Activated CD4-positive, alpha-beta memory T cell treated with anti-CD3 and anti-CD28 coated beads, Interleukin-2, amount 10 ng/mL, durations not matched to agents 7 days and 5 days (primary cell): ENCODE results near the gene TRPT1. TPM values are rescaled to one million over a fixed set of nuclear protein-coding genes. Genes with fewer than 3 reads are reported as not detected.

Experiments
- CTCF ChIA-PET: fragments of 350-600 bp; sonication (Branson Sonifier 250); formaldehyde crosslinking; loops from one replicate; lab custom pipeline; 2021; ENCODE audit warnings: antibody characterized with exemption, inconsistent platforms; lab: Charles Lee
- POLR2A ChIA-PET: fragments of 350-600 bp; sonication (Branson Sonifier 250); formaldehyde crosslinking; loops from one replicate; lab custom pipeline; 2021; ENCODE audit warnings: antibody characterized with exemption; lab: Charles Lee
- DNase-seq: peaks from one replicate; pipeline ENCODE4 v3.0.0-alpha.2; 2020
- H3K27ac Mint-ChIP-seq: one replicate; pipeline ENCODE4 v1.8.0; 2021; ENCODE audit warnings: mild to moderate bottlenecking, mixed read lengths
- H3K27me3 Mint-ChIP-seq: one replicate; pipeline ENCODE4 v1.8.0; 2021; ENCODE audit warnings: mixed read lengths
- H3K36me3 Mint-ChIP-seq: one replicate; pipeline ENCODE4 v1.8.0; 2021; ENCODE audit warnings: low read depth, mixed read lengths
- H3K4me1 Mint-ChIP-seq: one replicate; pipeline ENCODE4 v1.8.0; 2021; ENCODE audit warnings: mixed read lengths
- H3K4me3 Mint-ChIP-seq: one replicate; pipeline ENCODE4 v1.8.0; 2021; ENCODE audit warnings: mild to moderate bottlenecking, mixed read lengths
- H3K9me3 Mint-ChIP-seq: one replicate; pipeline ENCODE4 v1.8.0; 2021; ENCODE audit warnings: mixed read lengths
- total RNA-seq, 2 experiments: library from RNA; stranded (reverse); gene quantifications; one replicate each; pipeline ENCODE4 v1.2.3, GENCODE V29; 2021

The TRPT1 gene
- total RNA-seq, 2 experiments from 2014 or later: 34.7 to 35.3 TPM

- CTCF ChIA-PET: interaction anchor here (3.3 kb wide), 1 partner anchor 14 kb away, joined by 16 read pairs; the partner anchor contains the start of gene PLCB3
- no peak for DNase-seq
- POLR2A ChIA-PET: interaction anchor here (1.1 to 2.7 kb wide), 3 partner anchors 13 to 23 kb away, joined by 3 to 11 read pairs (median 5); partner anchors contain the start of gene PLCB3
- Mint-ChIP-seq H3K36me3 (peaks cover 24% of the 10 kb centered on the region), H3K27ac (no peak overlapping the region), H3K9me3 (no peaks in the 10 kb centered on the region), H3K27me3 (no peaks in the 10 kb centered on the region), H3K4me3 (no peak overlapping the region), H3K4me1 (peaks cover 23% of the 10 kb centered on the region)
Measured at GRCh38 chr11:64264371-64264852, 38.4 kb upstream of the TRPT1 start.

- POLR2A ChIA-PET: interaction anchor here (0.6 to 2.7 kb wide), 5 partner anchors 12 to 58 kb away, joined by 3 to 11 read pairs (median 3); partner anchors contain the start of genes BAD, FERMT3 and PLCB3
- Mint-ChIP-seq H3K9me3 (no peaks in the 10 kb centered on the region), H3K4me3 (no peak overlapping the region), H3K27ac (no peak overlapping the region), H3K4me1 (peaks cover 24% of the 10 kb centered on the region), H3K27me3 (no peaks in the 10 kb centered on the region), H3K36me3 (peaks cover 24% of the 10 kb centered on the region)
- no peak for DNase-seq
- CTCF ChIA-PET: interaction anchor here (3.3 kb wide), 1 partner anchor 13 kb away, joined by 16 read pairs; the partner anchor contains the start of gene PLCB3
Measured at GRCh38 chr11:64263947-64264317, 37.9 kb upstream of the TRPT1 start.

- peaks cover 17% of the 10 kb centered on the region for H3K4me1 Mint-ChIP-seq
- no peaks in the 10 kb centered on the region for H3K9me3 Mint-ChIP-seq
- no peak overlapping the region for H3K27ac Mint-ChIP-seq
- ChIA-PET CTCF (interaction anchor here (3.3 kb wide), 1 partner anchor 12 kb away, joined by 16 read pairs; the partner anchor contains the start of gene PLCB3), POLR2A (interaction anchor here (0.6 to 2.7 kb wide), 6 partner anchors 12 to 57 kb away, joined by 3 to 11 read pairs (median 4); partner anchors contain the start of genes BAD, FERMT3 and PLCB3)
- no peaks in the 10 kb centered on the region for H3K27me3 Mint-ChIP-seq
- no peak overlapping the region for H3K4me3 Mint-ChIP-seq
- DNase-seq: no peak
- H3K36me3 Mint-ChIP-seq: peaks cover 21% of the 10 kb centered on the region
Measured at GRCh38 chr11:64263021-64263946, 37.3 kb upstream of the TRPT1 start.

- Mint-ChIP-seq H3K4me1 (peaks cover 9% of the 10 kb centered on the region), H3K27ac (no peak overlapping the region), H3K9me3 (no peaks in the 10 kb centered on the region), H3K4me3 (no peak overlapping the region), H3K27me3 (no peaks in the 10 kb centered on the region), H3K36me3 (peaks cover 18% of the 10 kb centered on the region)
- POLR2A ChIA-PET: interaction anchor here (1.0 to 2.5 kb wide), 3 partner anchors 11 to 57 kb away, joined by 3 to 7 read pairs (median 5); partner anchors contain the start of genes FERMT3 and PLCB3
- no peak for DNase-seq
- CTCF ChIA-PET: interaction anchor here (1.0 to 3.3 kb wide), 3 partner anchors 12 to 40 kb away, joined by 3 to 16 read pairs (median 6); partner anchors contain the start of gene PLCB3
Measured at GRCh38 chr11:64262271-64263002, 36.5 kb upstream of the TRPT1 start.

GRCh38 chr11:64261556-64262080, 35.6 kb upstream of the TRPT1 start:
- H3K36me3 Mint-ChIP-seq: peaks cover 19% of the 10 kb centered on the region
- no peaks in the 10 kb centered on the region for H3K9me3 Mint-ChIP-seq
- peaks cover 8% of the 10 kb centered on the region for H3K4me1 Mint-ChIP-seq
- no peaks in the 10 kb centered on the region for H3K27me3 Mint-ChIP-seq
- ChIA-PET POLR2A (interaction anchor here (2.5 kb wide), 1 partner anchor 10 kb away, joined by 7 read pairs; the partner anchor contains the start of gene PLCB3), CTCF (interaction anchor here (1.0 to 1.5 kb wide), 2 partner anchors 11 to 41 kb away, joined by 3 to 6 read pairs; partner anchors contain the start of gene PLCB3)
- no peak overlapping the region for H3K27ac Mint-ChIP-seq
- no peak for DNase-seq
- H3K4me3 Mint-ChIP-seq: no peak overlapping the region

GRCh38 chr11:64260147-64260708, 34.2 kb upstream of the TRPT1 start:
- peaks cover 20% of the 10 kb centered on the region for H3K36me3 Mint-ChIP-seq
- no peaks in the 10 kb centered on the region for H3K27me3 Mint-ChIP-seq
- POLR2A ChIA-PET: interaction anchor here (1.1 to 2.5 kb wide), 3 partner anchors 9 to 16 kb away, joined by 3 to 7 read pairs (median 4); partner anchors contain the start of gene PLCB3
- peaks cover 8% of the 10 kb centered on the region for H3K4me1 Mint-ChIP-seq
- CTCF ChIA-PET: no interaction called here
- H3K4me3 Mint-ChIP-seq: no peak overlapping the region
- H3K27ac Mint-ChIP-seq: no peak overlapping the region
- DNase-seq: no peak
- H3K9me3 Mint-ChIP-seq: no peaks in the 10 kb centered on the region

- H3K9me3 Mint-ChIP-seq: no peaks in the 10 kb centered on the region
- peaks cover 8% of the 10 kb centered on the region for H3K4me1 Mint-ChIP-seq
- no peak for DNase-seq
- CTCF ChIA-PET: interaction anchor here (2.1 kb wide), 1 partner anchor 41 kb away, joined by 6 read pairs; the partner anchor contains the start of gene CATSPERZ
- H3K27ac Mint-ChIP-seq: no peak overlapping the region
- POLR2A ChIA-PET: interaction anchor here (1.3 to 2.9 kb wide), 2 partner anchors 10 to 15 kb away, joined by 4 to 13 read pairs; no protein-coding TSS in a partner anchor
- no peaks in the 10 kb centered on the region for H3K27me3 Mint-ChIP-seq
- peaks cover 20% of the 10 kb centered on the region for H3K36me3 Mint-ChIP-seq
- H3K4me3 Mint-ChIP-seq: no peak overlapping the region
Measured at GRCh38 chr11:64259533-64260067, 33.6 kb upstream of the TRPT1 start.

GRCh38 chr11:64258946-64259532, 33.1 kb upstream of the TRPT1 start:
- ChIA-PET CTCF (interaction anchor here (2.1 kb wide), 1 partner anchor 42 kb away, joined by 6 read pairs; the partner anchor contains the start of gene CATSPERZ), POLR2A (interaction anchor here (1.5 to 2.9 kb wide), 3 partner anchors 9 to 13 kb away, joined by 5 to 13 read pairs (median 5); no protein-coding TSS in a partner anchor)
- H3K9me3 Mint-ChIP-seq: no peaks in the 10 kb centered on the region
- H3K4me3 Mint-ChIP-seq: no peak overlapping the region
- no peaks in the 10 kb centered on the region for H3K27me3 Mint-ChIP-seq
- H3K27ac Mint-ChIP-seq: no peak overlapping the region
- peaks cover 20% of the 10 kb centered on the region for H3K36me3 Mint-ChIP-seq
- peaks cover 9% of the 10 kb centered on the region for H3K4me1 Mint-ChIP-seq
- no peak for DNase-seq

- Mint-ChIP-seq H3K4me1 (peaks cover 14% of the 10 kb centered on the region), H3K36me3 (peaks cover 20% of the 10 kb centered on the region), H3K9me3 (no peaks in the 10 kb centered on the region), H3K27me3 (no peaks in the 10 kb centered on the region), H3K4me3 (no peak overlapping the region), H3K27ac (no peak overlapping the region)
- POLR2A ChIA-PET: interaction anchor here (1.0 to 2.9 kb wide), 4 partner anchors 10 to 13 kb away, joined by 3 to 13 read pairs (median 5); no protein-coding TSS in a partner anchor
- DNase-seq: no peak
- CTCF ChIA-PET: interaction anchor here (0.5 to 2.1 kb wide), 2 partner anchors 16 to 43 kb away, joined by 4 to 6 read pairs; partner anchors contain the start of gene CATSPERZ
Measured at GRCh38 chr11:64258356-64258755, 32.4 kb upstream of the TRPT1 start.

- CTCF ChIA-PET: interaction anchor here (1.1 to 1.6 kb wide), 2 partner anchors 13 to 14 kb away, joined by 3 to 5 read pairs; no protein-coding TSS in a partner anchor
- H3K4me3 Mint-ChIP-seq: no peak overlapping the region
- POLR2A ChIA-PET: interaction anchor here (1.2 to 1.6 kb wide), 2 partner anchors 9 to 49 kb away, joined by 3 to 4 read pairs; partner anchors contain the start of gene FERMT3
- peaks cover 24% of the 10 kb centered on the region for H3K4me1 Mint-ChIP-seq
- H3K36me3 Mint-ChIP-seq: peaks cover 16% of the 10 kb centered on the region
- no peaks in the 10 kb centered on the region for H3K9me3 Mint-ChIP-seq
- no peak overlapping the region for H3K27ac Mint-ChIP-seq
- no peaks in the 10 kb centered on the region for H3K27me3 Mint-ChIP-seq
- DNase-seq: no peak
Measured at GRCh38 chr11:64256300-64256699, 30.3 kb upstream of the TRPT1 start.
